HG03439 (cell line): ENCODE results near the gene OR7C1.
"Not testable (repeated sequence)": the region's sequence is repeated elsewhere in the genome, so short reads cannot be mapped to it uniquely, and the experiment has no call there.

Source experiments
- ATAC-seq: cut with Tn5 transposase; IDR thresholded peaks from one replicate; pipeline ENCODE4 v1.9.1; 2021; ENCODE audit warnings: mild to moderate bottlenecking, moderate library complexity; ENCODE audit not compliant: unreplicated experiment

The OR7C1 gene

GRCh38 chr19:14785102-14785793 lies 49.7 kb downstream of the OR7C1 start:
- ATAC-seq = not testable (repeated sequence)

- ATAC-seq = not testable (repeated sequence)
Measured at GRCh38 chr19:14784730-14785101, 50.3 kb downstream of the OR7C1 start.

GRCh38 chr19:14783410-14783998 lies 51.5 kb downstream of the OR7C1 start:
- ATAC-seq = not testable (repeated sequence)

- ATAC-seq = no peak
Measured at GRCh38 chr19:14782626-14783409, 52.2 kb downstream of the OR7C1 start.

- not testable (repeated sequence) for ATAC-seq
Measured at GRCh38 chr19:14781713-14782536, 53.1 kb downstream of the OR7C1 start.

- ATAC-seq = not testable (repeated sequence)
Measured at GRCh38 chr19:14780622-14781225, 54.3 kb downstream of the OR7C1 start.

GRCh38 chr19:14779151-14779550 lies 55.8 kb downstream of the OR7C1 start:
- no peak for ATAC-seq

- not testable (repeated sequence) for ATAC-seq
Measured at GRCh38 chr19:14778110-14778845, 56.7 kb downstream of the OR7C1 start, which contains the start of gene ADGRE2. ADGRE2 (minus strand) TSS chr19:14778560; CDS start chr19:14776756, 1,804 bp downstream.

- ATAC-seq = not testable (repeated sequence)
Measured at GRCh38 chr19:14777645-14778044, 57.3 kb downstream of the OR7C1 start.

GRCh38 chr19:14775869-14776586 lies 59.0 kb downstream of the OR7C1 start:
- ATAC-seq = no peak

- not testable (repeated sequence) for ATAC-seq
Measured at GRCh38 chr19:14775326-14775725, 59.7 kb downstream of the OR7C1 start.

- ATAC-seq = no peak
Measured at GRCh38 chr19:14774373-14774772, 60.6 kb downstream of the OR7C1 start.

GRCh38 chr19:14773722-14774121 lies 61.3 kb downstream of the OR7C1 start:
- not testable (repeated sequence) for ATAC-seq

GRCh38 chr19:14772995-14773394 lies 62.0 kb downstream of the OR7C1 start:
- no peak for ATAC-seq

- no peak for ATAC-seq
Measured at GRCh38 chr19:14772467-14772866, 62.5 kb downstream of the OR7C1 start.

GRCh38 chr19:14770944-14771839 lies 63.8 kb downstream of the OR7C1 start:
- ATAC-seq = no peak

- no peak for ATAC-seq
Measured at GRCh38 chr19:14770136-14770535, 64.8 kb downstream of the OR7C1 start.

- ATAC-seq = no peak
Measured at GRCh38 chr19:14769201-14769600, 65.8 kb downstream of the OR7C1 start.
